Measurements from ENCODE around the gene CNFN.

CNFN gene

GRCh38 chr19:42389899-42390298 lies at the start of gene CNFN:
CNFN (minus strand) TSS chr19:42390297; CDS start chr19:42389037, 1,260 bp downstream.
- DNase-seq = no peak
- TF ChIP-seq POLR2A (IDR thresholded peaks at IDR 0.05; ENCODE audit: low read length) = no peak

GRCh38 chr19:42436006-42436405 lies 45.9 kb upstream of the CNFN start:
- no peak for DNase-seq
- TF ChIP-seq POLR2A (IDR thresholded peaks at IDR 0.05; ENCODE audit: low read length) (no peak), GATA1 (IDR thresholded peaks at IDR 0.05; ENCODE audit: low read depth, low read length) (no peak)

- TF ChIP-seq GATA1 (IDR thresholded peaks at IDR 0.05; ENCODE audit: low read depth, low read length) = no peak
- TF ChIP-seq POLR2A (IDR thresholded peaks at IDR 0.05; ENCODE audit: low read length) = no peak
- DNase-seq = no peak
Observed at GRCh38 chr19:42435316-42435715, 45.2 kb upstream of the CNFN start.

- DNase-seq = peak; percentile 76 to 86
- TF ChIP-seq GATA1 (IDR thresholded peaks at IDR 0.05; ENCODE audit: low read depth, low read length) (no peak), POLR2A (IDR thresholded peaks at IDR 0.05; ENCODE audit: low read length) (no peak)
Observed at GRCh38 chr19:42433503-42434260, 43.6 kb upstream of the CNFN start.

- no peak for TF ChIP-seq GATA1 (IDR thresholded peaks at IDR 0.05; ENCODE audit: low read depth, low read length)
- no peak for TF ChIP-seq POLR2A (IDR thresholded peaks at IDR 0.05; ENCODE audit: low read length)
- DNase-seq = no peak
Observed at GRCh38 chr19:42431486-42431885, 41.4 kb upstream of the CNFN start.

- TF ChIP-seq POLR2A (IDR thresholded peaks at IDR 0.05; ENCODE audit: low read length) (no peak), GATA1 (IDR thresholded peaks at IDR 0.05; ENCODE audit: low read depth, low read length) (no peak)
- no peak for DNase-seq
Observed at GRCh38 chr19:42428676-42429075, 38.6 kb upstream of the CNFN start.

GRCh38 chr19:42427313-42427712 lies 37.2 kb upstream of the CNFN start, which contains the start of gene LIPE:
LIPE (minus strand) TSS chr19:42427388; CDS start chr19:42427149, 239 bp downstream.
- DNase-seq = no peak
- TF ChIP-seq GATA1 (IDR thresholded peaks at IDR 0.05; ENCODE audit: low read depth, low read length) (no peak), POLR2A (IDR thresholded peaks at IDR 0.05; ENCODE audit: low read length) (no peak)

- DNase-seq = no peak
- TF ChIP-seq POLR2A (IDR thresholded peaks at IDR 0.05; ENCODE audit: low read length) (no peak), GATA1 (IDR thresholded peaks at IDR 0.05; ENCODE audit: low read depth, low read length) (no peak)
Observed at GRCh38 chr19:42426643-42427042, 36.5 kb upstream of the CNFN start.

- no peak for DNase-seq
- no peak for TF ChIP-seq POLR2A (IDR thresholded peaks at IDR 0.05; ENCODE audit: low read length)
- TF ChIP-seq GATA1 (IDR thresholded peaks at IDR 0.05; ENCODE audit: low read depth, low read length) = no peak
Observed at GRCh38 chr19:42424712-42425131, 34.6 kb upstream of the CNFN start.

- TF ChIP-seq POLR2A (IDR thresholded peaks at IDR 0.05; ENCODE audit: low read length) (no peak), GATA1 (IDR thresholded peaks at IDR 0.05; ENCODE audit: low read depth, low read length) (no peak)
- DNase-seq = peak; percentile 65 to 66
Observed at GRCh38 chr19:42424345-42424707, 34.2 kb upstream of the CNFN start.

- TF ChIP-seq GATA1 (IDR thresholded peaks at IDR 0.05; ENCODE audit: low read depth, low read length) (no peak), POLR2A (IDR thresholded peaks at IDR 0.05; ENCODE audit: low read length) (peak; percentile 35)
- DNase-seq = peak; percentile 94 to 96
Observed at GRCh38 chr19:42423462-42424344, 33.6 kb upstream of the CNFN start.

GRCh38 chr19:42422901-42423461 lies 32.9 kb upstream of the CNFN start:
- peak; percentile 79 to 82 for DNase-seq
- no peak for TF ChIP-seq GATA1 (IDR thresholded peaks at IDR 0.05; ENCODE audit: low read depth, low read length)
- no peak for TF ChIP-seq POLR2A (IDR thresholded peaks at IDR 0.05; ENCODE audit: low read length)

- peak; percentile 38 to 45 for DNase-seq
- TF ChIP-seq POLR2A (IDR thresholded peaks at IDR 0.05; ENCODE audit: low read length) (no peak), GATA1 (IDR thresholded peaks at IDR 0.05; ENCODE audit: low read depth, low read length) (no peak)
Observed at GRCh38 chr19:42422092-42422900, 32.2 kb upstream of the CNFN start.
